NAMALWA (cell line): ENCODE results near the gene SARDH.
"Not testable (repeated sequence)": the region's sequence is repeated elsewhere in the genome, so short reads cannot be mapped to it uniquely, and the experiment has no call there.

Experiments
- DNase-seq: peaks from one replicate; pipeline ENCODE4 v3.0.0-alpha.2; 2015; ENCODE audit warnings: low spot score

SARDH gene

GRCh38 chr9:133759946-133760345, 21.8 kb upstream of the SARDH start:
- DNase-seq: no peak

DNA sequence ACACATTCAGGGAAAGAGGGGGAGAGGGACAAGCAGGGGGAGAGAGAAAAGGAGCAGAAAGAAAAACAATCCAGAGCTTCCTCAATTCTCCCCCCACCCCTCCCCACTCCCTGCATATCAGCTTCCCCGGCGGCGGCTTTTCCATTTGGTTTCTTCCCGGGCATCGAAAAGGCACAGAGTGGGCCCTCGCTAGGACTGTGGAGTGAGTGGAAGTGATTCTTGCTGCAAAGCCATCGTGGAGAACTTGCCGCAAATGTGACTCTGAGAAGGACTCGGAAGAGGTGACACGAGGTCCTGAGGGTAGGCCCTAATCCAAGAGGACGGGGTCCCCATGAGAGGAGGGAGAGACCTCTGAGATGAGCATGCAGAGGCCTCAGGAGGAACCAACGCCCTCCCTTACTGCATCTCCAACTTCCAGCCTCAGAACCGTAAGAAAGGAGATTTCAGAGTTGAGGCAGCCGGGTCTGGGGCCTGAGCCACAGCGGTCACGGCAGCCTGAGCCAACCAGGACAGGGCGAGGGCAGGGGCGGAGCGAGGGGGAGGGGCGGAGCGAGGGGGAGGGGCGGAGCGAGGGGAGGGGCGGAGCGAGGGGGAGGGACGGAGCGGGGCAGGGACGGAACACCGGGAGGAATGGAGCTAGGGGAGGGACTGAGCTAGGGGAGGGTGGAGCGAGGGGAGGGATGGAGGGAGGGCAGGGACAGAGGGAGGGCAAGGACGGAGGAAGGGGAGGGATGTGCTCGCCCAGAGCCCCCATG, 21.2 kb upstream of the SARDH start:
- DNase-seq: no peak

DNA sequence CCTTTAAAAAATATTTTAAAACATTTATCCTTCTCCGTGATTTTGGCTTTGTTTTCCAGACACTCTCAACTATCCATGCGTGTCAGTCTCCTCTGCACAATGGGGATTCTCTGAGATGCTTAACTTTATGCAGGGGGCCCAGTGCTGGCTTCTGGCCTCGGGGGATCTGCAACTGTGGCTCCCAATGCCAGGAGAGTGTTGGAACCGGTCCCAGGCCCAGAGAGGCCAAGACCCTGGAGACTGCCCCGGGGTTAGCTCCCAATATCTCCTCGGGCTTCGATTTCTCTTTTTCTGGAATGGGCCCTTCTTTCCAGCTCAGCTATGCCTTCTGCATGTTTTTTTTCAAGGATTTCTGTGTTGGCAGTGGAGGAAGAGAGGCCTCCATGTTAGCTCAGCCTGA, 20.1 kb upstream of the SARDH start:
- no peak for DNase-seq

- no peak for DNase-seq
These were observed 16.6 kb upstream of the SARDH start for GRCh38 chr9:133754688-133755227.

GRCh38 chr9:133754187-133754586, 16.0 kb upstream of the SARDH start:
- no peak for DNase-seq

DNA sequence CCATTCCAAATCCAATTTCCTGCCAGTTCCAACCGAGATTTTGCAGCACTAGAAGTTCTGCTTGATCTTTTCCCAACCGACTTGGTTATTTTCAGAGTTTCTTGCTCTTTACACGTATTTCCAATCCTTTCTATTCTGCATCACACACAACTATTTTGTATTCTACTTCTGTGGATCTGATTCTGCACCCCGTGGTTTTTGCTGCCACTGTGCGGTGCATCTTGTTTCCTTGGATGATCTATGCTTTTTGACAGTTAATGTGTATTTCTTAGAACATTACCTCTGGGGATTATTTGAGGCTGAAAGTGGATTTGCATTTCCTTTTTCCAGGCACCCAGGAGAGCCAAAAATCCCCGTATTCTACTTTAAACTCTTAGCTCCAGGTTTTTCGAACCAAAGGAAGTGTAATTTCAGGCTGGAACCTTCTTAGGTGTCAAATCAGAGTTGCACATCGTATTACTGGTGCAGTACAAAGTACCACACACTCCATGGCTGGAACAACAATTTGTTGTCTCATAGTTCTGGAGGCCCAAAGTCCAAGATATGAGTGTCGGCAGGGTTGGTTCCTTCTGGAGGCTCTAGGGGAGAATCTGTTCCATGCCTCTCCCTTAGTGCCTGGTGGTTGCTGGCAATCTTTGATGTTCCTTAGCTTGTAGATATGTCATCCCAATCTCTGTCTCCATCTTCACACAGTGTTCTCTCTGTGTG, 14.7 kb upstream of the SARDH start:
- no peak for DNase-seq

DNA sequence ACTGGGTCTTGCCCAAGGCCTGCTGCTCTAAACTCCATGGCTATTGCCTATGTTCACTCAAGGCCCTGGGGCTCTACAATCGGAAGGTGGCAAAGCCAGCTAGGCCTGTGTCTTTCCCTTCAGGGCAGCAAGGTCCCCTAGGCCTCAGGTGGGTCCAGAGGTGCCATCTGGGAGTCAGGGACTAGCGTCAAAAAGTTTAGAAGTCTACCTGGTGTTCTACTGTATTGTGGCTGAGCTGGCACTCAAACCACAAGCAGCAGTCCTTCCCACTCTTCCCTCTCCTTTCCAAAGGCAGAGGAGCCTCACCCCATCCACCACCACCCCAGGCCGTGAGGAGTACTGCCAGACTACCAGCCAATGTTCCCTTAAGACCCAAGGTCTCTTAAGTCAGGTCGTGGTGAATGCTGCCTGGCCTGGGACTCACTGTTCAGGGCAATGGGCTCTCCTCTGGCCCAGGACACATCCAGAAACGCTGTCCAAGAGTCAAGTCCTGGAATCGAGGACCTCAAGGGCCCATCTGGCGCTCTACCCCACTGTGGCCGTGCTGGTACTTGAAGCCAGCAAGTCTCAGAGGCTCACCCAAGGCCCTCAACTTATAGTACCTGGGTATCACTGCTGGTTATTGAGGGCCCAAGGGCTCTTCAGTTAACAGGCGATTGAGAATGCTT, 13.0 kb upstream of the SARDH start:
- no peak for DNase-seq

DNA sequence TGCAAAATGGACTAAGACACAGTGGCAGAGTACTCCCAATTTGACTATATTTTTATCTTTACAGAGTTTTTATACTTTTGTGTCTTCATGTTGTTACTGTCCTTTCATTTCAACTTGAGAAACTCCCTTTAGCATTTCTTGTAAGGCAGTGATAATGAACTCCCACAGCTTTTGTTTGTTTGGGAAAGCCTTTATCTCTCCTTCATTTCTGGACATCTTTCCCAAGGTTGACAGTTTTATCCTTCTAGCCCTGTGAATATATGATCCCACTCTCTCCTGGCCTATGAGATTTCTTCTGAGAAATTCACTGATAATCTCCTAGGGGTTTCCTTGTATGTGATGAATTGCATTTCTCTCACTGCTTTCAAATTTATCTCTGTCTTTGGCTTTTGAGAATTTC, 9.2 kb upstream of the SARDH start:
- no peak for DNase-seq

DNA sequence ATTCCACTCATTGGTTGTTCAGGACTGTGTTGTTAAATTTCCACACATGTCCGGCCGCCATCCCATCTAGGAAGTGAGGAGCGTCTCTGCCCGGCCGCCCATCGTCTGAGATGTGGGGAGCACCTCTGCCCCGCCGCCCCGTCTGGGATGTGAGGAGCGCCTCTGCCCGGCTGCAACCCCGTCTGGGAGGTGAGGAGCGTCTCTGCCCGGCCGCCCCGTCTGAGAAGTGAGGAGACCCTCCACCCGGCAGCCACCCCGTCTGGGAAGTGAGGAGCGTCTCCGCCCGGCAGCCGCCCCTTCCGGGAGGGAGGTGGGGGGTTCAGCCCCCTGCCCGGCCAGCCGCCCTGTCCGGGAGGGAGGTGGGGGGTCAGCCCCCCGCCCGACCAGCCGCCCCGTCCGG, 6.4 kb upstream of the SARDH start:
- DNase-seq: not testable (repeated sequence)

DNA sequence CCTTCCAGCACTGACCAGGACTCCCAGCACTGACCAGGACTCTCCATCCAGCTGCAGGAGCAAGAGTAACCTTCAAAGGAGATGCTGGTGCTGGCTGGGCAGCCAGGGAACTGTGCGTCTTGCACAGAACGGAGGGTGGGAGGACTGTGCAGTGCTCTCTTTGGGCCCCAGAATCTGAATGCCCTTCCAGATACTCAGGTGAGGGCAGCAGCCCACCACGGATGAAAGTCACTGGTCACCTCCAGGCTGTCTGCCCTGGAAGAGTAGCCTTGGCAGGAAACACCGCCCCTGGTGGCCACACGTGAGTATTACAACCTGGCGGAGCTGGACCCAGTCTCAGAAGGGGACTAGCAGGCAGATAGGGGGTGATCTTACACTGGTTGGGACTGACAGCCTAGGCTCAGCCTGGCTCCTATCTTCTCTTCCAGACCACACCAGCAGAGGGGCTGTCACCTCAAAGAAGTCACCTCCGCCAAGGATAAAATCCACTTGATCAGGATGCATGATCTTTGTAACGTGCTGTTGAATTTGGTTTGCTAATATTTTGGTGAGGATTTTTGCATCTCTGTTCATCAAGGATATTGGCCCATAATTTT, 4.8 kb upstream of the SARDH start:
- DNase-seq: peak; percentile 88

GRCh38 chr9:133742251-133742650, 4.1 kb upstream of the SARDH start:
- DNase-seq: no peak

DNA sequence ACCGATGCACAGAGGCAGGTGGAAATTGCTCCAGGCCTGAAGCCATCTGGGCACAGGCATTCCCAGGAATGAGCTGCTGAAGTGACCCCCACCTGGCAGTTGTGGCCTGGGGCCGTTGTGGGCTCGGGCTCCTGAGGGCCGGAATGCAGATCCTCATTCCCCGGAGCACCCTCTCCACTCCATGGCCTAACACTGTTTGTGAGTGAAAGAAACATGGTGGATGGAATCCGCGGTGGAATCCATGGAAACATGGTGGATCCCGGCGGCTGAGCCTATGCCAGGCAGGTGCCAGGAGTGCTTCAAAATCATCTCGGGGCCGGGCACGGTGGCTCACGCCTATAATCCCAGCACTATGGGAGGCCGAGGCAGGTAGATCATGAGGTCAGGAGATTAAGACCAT, 3.6 kb upstream of the SARDH start:
- DNase-seq: no peak

- no peak for DNase-seq
These were observed 2.8 kb upstream of the SARDH start for GRCh38 chr9:133740911-133741310.

GRCh38 chr9:133739408-133740280, 1.5 kb upstream of the SARDH start:
- no peak for DNase-seq

- no peak for DNase-seq
These were observed 581 bp upstream of the SARDH start for GRCh38 chr9:133738640-133739225.

DNA sequence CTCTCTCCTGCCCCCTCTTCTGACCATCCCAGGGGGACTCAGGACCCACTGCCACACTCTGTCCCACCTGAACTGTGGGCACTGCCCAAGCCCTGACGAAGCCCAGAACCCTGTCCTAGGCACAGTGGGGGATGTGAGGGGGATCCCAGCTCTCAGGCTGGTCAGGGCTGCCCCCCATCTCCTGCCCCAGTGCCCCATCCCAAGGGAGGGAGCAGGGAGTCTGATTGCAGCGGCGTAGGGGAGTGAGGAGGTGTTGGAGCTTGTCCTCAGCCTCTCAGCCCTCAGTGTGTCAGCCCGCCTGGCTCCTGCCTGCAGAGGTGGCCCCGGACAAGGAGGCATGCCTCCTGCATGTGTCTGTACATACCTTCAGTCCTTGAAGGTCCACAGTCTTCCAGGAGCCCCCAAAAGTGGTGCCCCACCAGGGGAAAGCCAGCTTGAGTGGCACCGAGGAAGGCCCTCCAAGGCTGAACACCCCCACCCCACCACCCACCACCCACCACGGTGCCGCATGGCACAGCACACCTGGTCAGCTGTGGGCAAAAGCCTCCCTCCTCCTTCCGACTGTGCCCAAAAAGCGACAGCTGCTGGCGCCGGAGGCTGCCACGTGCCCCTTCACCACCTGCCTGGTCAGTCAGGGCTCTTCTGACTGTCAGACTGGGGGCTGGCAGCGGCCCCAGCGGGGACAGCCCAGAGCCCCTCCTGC, 930 bp downstream of the SARDH start:
- no peak for DNase-seq

DNA sequence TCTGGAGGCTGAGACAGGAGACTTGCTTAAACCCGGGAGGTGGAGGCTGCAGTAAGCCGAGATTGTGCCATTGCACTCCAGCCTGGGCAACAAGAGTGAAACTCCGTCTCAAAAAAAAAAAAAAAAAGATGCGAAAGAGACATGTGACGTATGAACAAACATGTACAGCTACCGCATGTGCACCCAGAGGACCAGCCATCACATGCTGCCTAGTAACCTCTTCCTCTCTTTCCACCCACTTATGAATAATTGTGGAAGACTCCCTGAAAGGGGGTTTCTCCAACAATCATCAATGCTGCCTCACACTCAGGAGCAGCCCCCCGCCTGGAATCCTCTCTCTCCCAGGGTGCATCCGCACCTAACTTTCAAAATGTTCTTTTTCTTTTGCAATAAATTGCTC, 2.2 kb downstream of the SARDH start:
- no peak for DNase-seq

- DNase-seq: peak; percentile 26
These were observed 2.8 kb downstream of the SARDH start for GRCh38 chr9:133735415-133735775.

GRCh38 chr9:133734590-133735414, 3.4 kb downstream of the SARDH start:
- no peak for DNase-seq
